ENCODE measurements around the gene LRRC55. TPM values are rescaled to one million over a fixed set of nuclear protein-coding genes. Genes with fewer than 3 reads are reported as not detected.

Gene LRRC55
- total RNA-seq, 3 donors from 2014 or later: not detected

- Histone ChIP-seq H3K27me3 (no peaks in the 10 kb centered on the region), H3K4me1 (no peaks in the 10 kb centered on the region), H3K4me3 (no peak overlapping the region), H3K36me3 (no peaks in the 10 kb centered on the region), H3K9me3 (no peaks in the 10 kb centered on the region), H3K27ac (no peak overlapping the region)
- intact Hi-C loops (cut with DNase I; ENCODE audit: low total_unique reads): no loop called here
- TF ChIP-seq POLR2AphosphoS5 (IDR thresholded peaks at IDR 0.05) (no peak), CTCF (IDR thresholded peaks at IDR 0.05) (no peak), POLR2A (IDR thresholded peaks at IDR 0.05) (no peak)
- no peak for DNase-seq (ENCODE audit: low spot score in 2 of 2)
Observed at GRCh38 chr11:57203882-57204480, 22.2 kb downstream of the LRRC55 start.

DNA sequence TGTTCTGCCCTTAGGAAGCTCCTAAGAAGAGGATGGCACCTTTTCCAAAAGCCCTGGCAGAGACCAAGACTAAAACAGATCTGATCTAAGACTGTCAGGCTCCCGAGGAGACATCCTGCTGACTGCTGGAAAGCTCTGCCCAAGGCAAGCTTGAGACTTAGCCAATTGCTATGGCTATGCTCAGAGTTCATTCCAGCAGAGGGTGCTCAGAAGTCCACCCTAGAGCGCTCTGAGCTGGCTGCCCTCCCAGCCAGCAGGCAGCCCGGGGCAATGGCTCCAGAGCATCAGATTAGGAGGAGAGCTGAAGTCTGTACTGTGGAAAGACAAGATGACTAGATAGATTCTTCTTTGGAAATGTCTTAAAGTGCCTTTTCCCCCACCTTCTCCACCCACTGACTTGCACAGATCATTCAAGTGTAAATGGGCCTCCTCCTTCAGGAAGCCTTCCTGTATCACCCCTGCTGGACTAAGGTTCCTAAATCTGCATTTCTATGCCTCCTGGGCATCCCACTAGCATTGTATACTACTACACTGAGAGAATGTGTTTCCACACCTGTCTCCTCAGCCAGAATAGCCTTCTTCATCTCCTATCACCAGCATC, 23.4 kb downstream of the LRRC55 start:
- no peaks in the 10 kb centered on the region for H3K27me3 ChIP-seq
- no peaks in the 10 kb centered on the region for H3K9me3 ChIP-seq
- H3K36me3 ChIP-seq: no peaks in the 10 kb centered on the region
- H3K27ac ChIP-seq: no peak overlapping the region
- no peak overlapping the region for H3K4me3 ChIP-seq
- DNase-seq (ENCODE audit: low spot score in 2 of 2): no peak
- TF ChIP-seq POLR2A (IDR thresholded peaks at IDR 0.05) (no peak), CTCF (IDR thresholded peaks at IDR 0.05) (no peak), POLR2AphosphoS5 (IDR thresholded peaks at IDR 0.05) (no peak)
- intact Hi-C loops (cut with DNase I; ENCODE audit: low total_unique reads): no loop called here
- H3K4me1 ChIP-seq: no peaks in the 10 kb centered on the region

DNA sequence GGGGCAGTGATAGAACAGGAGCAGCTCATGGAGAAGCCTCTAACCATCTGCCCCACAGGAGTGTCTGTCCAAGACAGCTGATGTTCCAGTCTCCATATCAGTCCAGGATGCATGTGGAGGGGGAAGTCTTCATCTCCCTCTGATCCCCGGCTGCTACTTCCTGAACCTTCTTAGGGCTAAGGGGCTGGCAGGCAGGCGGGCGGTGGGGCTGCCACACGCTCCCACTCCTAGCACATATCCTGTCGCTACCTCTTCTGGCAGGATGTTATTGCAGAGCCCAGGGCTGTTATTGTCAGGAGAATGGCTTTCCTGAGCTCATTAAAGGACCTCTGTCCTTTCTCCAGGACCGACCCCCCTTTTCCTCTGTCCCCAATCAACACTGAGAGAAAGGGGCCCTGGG, 25.4 kb downstream of the LRRC55 start:
- TF ChIP-seq POLR2A (IDR thresholded peaks at IDR 0.05) (no peak), CTCF (IDR thresholded peaks at IDR 0.05) (no peak), POLR2AphosphoS5 (IDR thresholded peaks at IDR 0.05) (no peak)
- H3K36me3 ChIP-seq: no peaks in the 10 kb centered on the region
- H3K4me3 ChIP-seq: no peak overlapping the region
- no peaks in the 10 kb centered on the region for H3K4me1 ChIP-seq
- intact Hi-C loops (cut with DNase I; ENCODE audit: low total_unique reads): no loop called here
- no peaks in the 10 kb centered on the region for H3K27me3 ChIP-seq
- no peak overlapping the region for H3K27ac ChIP-seq
- no peak for DNase-seq (ENCODE audit: low spot score in 2 of 2)
- H3K9me3 ChIP-seq: no peaks in the 10 kb centered on the region

DNA sequence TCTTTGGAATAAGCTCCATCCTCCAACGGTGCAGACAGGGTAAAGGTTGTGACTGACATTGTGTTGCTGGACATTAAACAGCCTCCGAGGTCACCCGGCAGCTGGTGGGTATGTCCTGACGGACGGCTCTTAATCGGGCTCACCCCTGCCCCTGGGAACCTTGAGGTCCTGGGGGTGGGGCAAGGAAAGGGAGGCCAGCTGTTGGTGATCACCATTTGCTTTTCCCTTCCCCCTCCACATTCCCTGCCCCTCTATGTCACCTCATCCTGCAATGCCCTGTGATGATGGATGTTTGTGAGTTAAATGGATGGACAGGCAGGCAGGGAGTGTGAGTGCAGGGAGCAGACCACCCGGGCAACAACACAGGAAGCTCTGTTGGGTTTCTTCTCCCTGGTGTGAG, 29.0 kb downstream of the LRRC55 start:
- Histone ChIP-seq H3K4me1 (no peaks in the 10 kb centered on the region), H3K9me3 (no peaks in the 10 kb centered on the region), H3K4me3 (no peak overlapping the region), H3K36me3 (no peaks in the 10 kb centered on the region), H3K27me3 (no peaks in the 10 kb centered on the region), H3K27ac (no peak overlapping the region)
- intact Hi-C loops (cut with DNase I; ENCODE audit: low total_unique reads): no loop called here
- TF ChIP-seq POLR2AphosphoS5 (IDR thresholded peaks at IDR 0.05) (no peak), POLR2A (IDR thresholded peaks at IDR 0.05) (no peak), CTCF (IDR thresholded peaks at IDR 0.05) (no peak)
- DNase-seq (ENCODE audit: low spot score in 2 of 2): no peak

GRCh38 chr11:57213342-57214097, 31.8 kb downstream of the LRRC55 start:
- no peaks in the 10 kb centered on the region for H3K36me3 ChIP-seq
- no peak for DNase-seq (ENCODE audit: low spot score in 2 of 2)
- no peaks in the 10 kb centered on the region for H3K9me3 ChIP-seq
- no peaks in the 10 kb centered on the region for H3K27me3 ChIP-seq
- no peaks in the 10 kb centered on the region for H3K4me1 ChIP-seq
- intact Hi-C loops (cut with DNase I; ENCODE audit: low total_unique reads): no loop called here
- TF ChIP-seq POLR2A (IDR thresholded peaks at IDR 0.05) (no peak), POLR2AphosphoS5 (IDR thresholded peaks at IDR 0.05) (no peak), CTCF (IDR thresholded peaks at IDR 0.05) (no peak)
- H3K27ac ChIP-seq: peak overlapping the region in 1 of 2 donors; percentile 68
- peak overlapping the region in 1 of 3 donors; percentile 28 for H3K4me3 ChIP-seq
